Neuron (in vitro differentiated cells): ENCODE measurements around the gene ZNF300.
"Not testable (repeated sequence)": the region's sequence is repeated elsewhere in the genome, so short reads cannot be mapped to it uniquely, and the experiment has no call there.

Experiments used
- H2AFZ ChIP-seq: one replicate; pipeline ENCODE4 v1.6.1; 2013; ENCODE audit warnings: low read depth, mild to moderate bottlenecking, inconsistent platforms, low read length, moderate library complexity
- H3K27me3 ChIP-seq: one replicate; pipeline ENCODE4 v1.6.1; 2013; ENCODE audit warnings: low read length; ENCODE audit not compliant: insufficient read depth
- H3K36me3 ChIP-seq: one replicate; pipeline ENCODE4 v1.6.1; 2013; ENCODE audit warnings: low read length; ENCODE audit not compliant: insufficient read depth
- H3K4me1 ChIP-seq: one replicate; pipeline ENCODE4 v1.6.1; 2013; ENCODE audit warnings: low read length; ENCODE audit not compliant: insufficient read depth
- H3K4me3 ChIP-seq: 2 replicates; pipeline ENCODE4 v1.5.1; 2013; ENCODE audit warnings: mild to moderate bottlenecking, low read length, moderate library complexity
- H3K9me3 ChIP-seq: one replicate; pipeline ENCODE4 v1.6.1; 2013; ENCODE audit warnings: low read length

ZNF300 gene

DNA sequence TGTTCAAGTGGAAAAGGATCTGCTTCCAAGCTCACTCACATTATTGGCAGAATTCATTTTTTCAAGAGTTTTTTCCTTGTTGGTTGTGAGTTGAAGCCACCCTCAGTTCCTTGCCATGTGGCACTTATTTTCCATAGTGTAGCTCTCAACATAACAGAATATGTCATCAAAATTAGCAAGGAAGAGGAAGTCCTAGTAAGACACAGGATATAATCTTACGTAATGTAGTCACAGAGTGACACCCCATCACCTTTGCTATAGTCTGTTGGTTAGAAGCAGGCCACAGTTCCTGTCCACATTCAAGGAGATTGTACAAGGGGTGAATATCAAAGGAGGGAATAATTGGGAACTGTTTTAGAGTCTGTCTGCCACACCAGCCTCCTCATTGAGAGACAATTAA is 42.7 kb downstream of the ZNF300 start:
- Histone ChIP-seq H2AFZ (no peak overlapping the region), H3K4me1 (no peaks in the 10 kb centered on the region), H3K36me3 (no peaks in the 10 kb centered on the region), H3K9me3 (no peaks in the 10 kb centered on the region), H3K27me3 (no peaks in the 10 kb centered on the region), H3K4me3 (no peak overlapping the region)

DNA sequence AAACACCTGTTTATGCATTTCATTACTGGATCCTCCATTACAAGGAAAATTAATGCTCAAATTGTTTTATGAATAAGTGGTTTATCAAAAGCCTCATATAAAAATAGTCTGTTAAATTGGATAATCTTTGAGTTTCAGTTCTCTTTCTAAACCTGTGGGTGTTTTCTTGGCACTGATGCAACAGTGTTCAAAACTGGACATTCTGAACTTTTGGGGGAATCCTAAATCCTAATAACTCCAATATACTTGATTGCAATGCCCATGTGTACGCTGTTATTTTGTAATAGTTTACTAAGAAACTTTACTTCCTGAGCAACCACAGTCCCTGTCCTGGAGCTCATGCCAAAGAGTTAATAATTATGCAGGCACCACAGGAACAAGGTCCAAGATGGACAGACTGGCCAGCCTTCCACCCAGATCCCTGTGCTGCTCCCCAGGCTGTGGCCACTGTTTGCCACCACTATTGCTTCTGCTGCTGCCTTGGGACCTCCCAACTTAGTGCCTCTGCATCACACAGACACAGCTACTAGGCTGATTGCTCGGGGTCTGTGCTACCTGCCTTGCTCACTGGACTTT is 44.4 kb downstream of the ZNF300 start:
- Histone ChIP-seq H2AFZ (no peak overlapping the region), H3K4me3 (no peak overlapping the region), H3K27me3 (no peaks in the 10 kb centered on the region), H3K36me3 (no peaks in the 10 kb centered on the region), H3K9me3 (no peaks in the 10 kb centered on the region), H3K4me1 (no peaks in the 10 kb centered on the region)

DNA sequence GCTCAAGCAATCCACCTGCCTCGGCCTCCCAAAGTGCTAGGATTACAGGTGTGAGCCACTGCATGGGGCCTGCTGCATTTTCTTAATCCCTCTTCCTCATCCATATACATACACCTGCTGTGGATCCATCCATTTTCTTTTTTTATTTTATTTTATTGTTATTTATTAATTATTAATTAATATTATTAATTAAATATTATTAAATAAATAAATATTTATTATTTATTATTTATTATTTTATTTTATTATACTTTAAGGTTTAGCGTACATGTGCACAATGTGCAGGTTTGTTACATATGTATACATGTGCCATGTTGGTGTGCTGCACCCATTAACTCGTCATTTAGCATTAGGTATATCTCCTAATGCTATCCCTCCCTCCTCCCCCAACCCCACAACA is 48.1 kb downstream of the ZNF300 start:
- H2AFZ ChIP-seq, H3K36me3 ChIP-seq, H3K4me3 ChIP-seq, H3K9me3 ChIP-seq, H3K27me3 ChIP-seq, H3K4me1 ChIP-seq: not testable (repeated sequence)

DNA sequence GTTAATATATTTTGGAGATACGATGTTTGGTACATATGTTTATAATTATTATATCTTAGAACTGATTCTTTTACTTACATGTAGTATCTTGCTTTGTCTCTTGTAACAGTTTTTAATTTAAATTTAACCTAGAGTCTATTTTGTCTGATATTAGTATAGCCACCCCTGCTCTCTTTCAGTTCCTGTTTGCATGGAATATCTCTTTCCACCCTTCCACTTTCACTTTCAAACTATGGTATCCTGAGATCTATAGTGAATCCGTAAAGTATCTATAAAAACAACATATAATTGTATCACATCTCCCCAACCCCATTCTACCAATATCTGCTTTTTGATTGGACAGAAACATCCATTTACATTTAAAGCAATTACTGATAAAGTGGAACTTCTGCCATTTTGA is 51.2 kb downstream of the ZNF300 start:
- Histone ChIP-seq H3K36me3 (no peaks in the 10 kb centered on the region), H3K27me3 (peaks cover 3% of the 10 kb centered on the region), H3K4me3 (no peak overlapping the region), H3K4me1 (no peaks in the 10 kb centered on the region), H2AFZ (no peak overlapping the region), H3K9me3 (no peaks in the 10 kb centered on the region)

DNA sequence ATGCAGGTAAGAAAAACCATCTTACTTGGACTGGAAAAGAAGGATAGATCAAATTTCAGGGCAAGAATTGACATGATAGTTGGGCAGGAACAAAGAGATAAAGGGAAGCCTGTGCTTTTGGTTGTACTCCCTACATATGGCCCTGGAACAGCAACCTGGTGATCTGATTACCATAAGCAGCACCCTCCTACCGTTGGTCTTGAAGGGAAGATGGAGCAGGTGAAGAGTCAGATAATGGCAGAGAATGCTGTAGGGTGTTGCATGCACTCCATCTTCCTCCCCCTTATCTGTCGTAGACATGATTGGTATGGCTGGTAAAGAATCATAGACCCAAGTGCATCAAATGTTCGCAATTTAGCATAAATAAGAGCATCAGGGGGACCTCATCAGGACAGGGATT is 53.7 kb downstream of the ZNF300 start:
- Histone ChIP-seq H3K27me3 (peaks cover 3% of the 10 kb centered on the region), H3K9me3 (no peaks in the 10 kb centered on the region), H3K4me3 (no peak overlapping the region), H2AFZ (no peak overlapping the region), H3K4me1 (no peaks in the 10 kb centered on the region), H3K36me3 (no peaks in the 10 kb centered on the region)

DNA sequence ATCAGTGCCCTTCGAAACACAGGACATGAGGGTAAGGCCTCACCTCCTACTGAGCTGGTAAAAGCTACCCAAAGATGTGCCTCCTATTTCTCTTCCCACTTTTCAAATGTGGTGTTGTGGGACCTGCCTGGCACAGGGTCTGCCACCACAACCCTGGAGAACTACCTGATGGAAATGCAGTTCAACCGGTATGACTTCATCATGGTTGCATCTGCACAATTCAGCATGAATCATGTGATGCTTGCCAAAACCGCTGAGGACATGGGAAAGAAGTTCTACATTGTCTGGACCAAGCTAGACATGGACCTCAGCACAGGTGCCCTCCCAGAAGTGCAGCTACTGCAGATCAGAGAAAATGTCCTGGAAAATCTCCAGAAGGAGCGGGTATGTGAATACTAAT is 56.5 kb downstream of the ZNF300 start:
- Histone ChIP-seq H3K36me3 (no peaks in the 10 kb centered on the region), H3K27me3 (peaks cover 3% of the 10 kb centered on the region)

DNA sequence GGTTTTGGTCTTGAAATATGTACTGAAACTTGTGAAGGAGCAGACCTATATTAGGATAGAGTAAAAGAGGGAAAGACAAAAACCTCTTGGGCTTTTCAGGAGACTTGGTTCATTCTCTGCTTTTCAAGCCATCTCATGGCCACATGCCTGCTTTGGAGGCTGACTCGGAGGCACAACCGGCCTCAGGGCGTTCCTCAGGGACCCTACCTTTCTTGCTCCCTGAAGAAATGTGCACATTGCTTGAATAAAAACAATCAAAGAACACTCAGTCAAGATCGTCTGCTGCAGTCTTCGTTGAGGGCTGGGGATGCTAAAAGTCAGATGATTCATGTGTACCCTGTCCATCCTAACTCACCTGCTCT is 57.5 kb downstream of the ZNF300 start:
- Histone ChIP-seq H3K4me3 (no peak overlapping the region), H3K36me3 (no peaks in the 10 kb centered on the region), H3K9me3 (no peaks in the 10 kb centered on the region), H3K27me3 (peaks cover under 1% of the 10 kb centered on the region), H2AFZ (no peak overlapping the region), H3K4me1 (no peaks in the 10 kb centered on the region)

More for the DNA sequence above, 56.5 kb downstream of the ZNF300 start:
- H2AFZ ChIP-seq, result no peak overlapping the region
- no peak overlapping the region for H3K4me3 ChIP-seq
- H3K9me3 ChIP-seq, result no peaks in the 10 kb centered on the region
- no peaks in the 10 kb centered on the region for H3K4me1 ChIP-seq

DNA sequence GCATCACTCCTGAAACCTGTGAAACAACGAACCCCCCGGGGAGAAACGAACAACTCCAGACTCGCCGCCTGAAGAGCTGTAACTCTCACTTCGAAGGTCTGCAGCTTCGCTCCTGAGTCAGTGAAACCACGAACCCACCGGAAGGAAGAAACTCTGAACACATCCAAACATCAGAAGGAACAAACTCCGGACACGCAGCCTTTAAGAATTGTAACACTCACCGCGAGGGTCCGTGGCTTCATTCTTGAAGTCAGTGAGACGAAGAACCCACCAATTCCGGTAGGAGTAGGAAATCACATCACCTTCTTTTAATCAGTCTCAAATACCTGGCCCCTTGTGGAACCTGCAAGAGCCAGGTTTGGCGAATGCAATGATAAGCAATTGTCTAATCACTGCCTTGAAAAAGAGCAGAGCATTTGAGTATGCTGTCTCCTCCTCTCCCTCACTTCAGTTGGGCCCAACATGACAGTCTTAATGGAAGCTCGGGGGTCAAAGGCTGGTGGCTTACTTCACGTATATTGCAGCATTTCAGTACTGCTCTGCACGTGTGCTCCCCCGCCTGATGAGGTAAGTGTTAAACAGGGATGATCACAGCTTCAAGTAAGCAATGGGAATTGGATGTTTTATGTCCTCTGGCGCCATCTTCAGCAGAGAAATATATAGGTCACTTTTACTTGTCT is 58.0 kb downstream of the ZNF300 start:
- Histone ChIP-seq H3K9me3 (no peaks in the 10 kb centered on the region), H3K27me3 (no peaks in the 10 kb centered on the region), H3K4me3 (no peak overlapping the region), H3K36me3 (no peaks in the 10 kb centered on the region), H3K4me1 (no peaks in the 10 kb centered on the region), H2AFZ (no peak overlapping the region)

DNA sequence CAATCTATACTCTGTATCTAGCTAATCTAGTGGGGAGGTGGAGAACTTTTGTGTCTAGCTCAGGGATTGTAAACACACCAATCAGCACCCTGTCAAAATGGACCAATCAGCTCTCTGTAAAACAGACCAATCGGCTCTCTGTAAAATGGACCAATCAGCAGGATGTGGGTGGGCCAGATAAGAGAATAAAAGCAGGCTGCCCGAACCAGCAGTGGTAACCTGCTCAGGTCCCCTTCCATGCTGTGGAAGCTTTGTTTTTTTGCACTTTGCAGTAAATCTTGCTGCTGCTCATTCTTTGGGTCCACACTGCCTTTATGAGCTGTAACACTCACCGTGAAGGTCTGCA is 58.5 kb downstream of the ZNF300 start, which contains the start of gene IRGM:
Gene IRGM, plus strand, starts transcription at position 214 of the 346 bp plus-strand sequence. CDS start 1,603 bp downstream, outside the sequence.
- not testable (repeated sequence) for H3K27me3 ChIP-seq, H3K4me1 ChIP-seq, H3K9me3 ChIP-seq, H3K4me3 ChIP-seq, H3K36me3 ChIP-seq, H2AFZ ChIP-seq

DNA sequence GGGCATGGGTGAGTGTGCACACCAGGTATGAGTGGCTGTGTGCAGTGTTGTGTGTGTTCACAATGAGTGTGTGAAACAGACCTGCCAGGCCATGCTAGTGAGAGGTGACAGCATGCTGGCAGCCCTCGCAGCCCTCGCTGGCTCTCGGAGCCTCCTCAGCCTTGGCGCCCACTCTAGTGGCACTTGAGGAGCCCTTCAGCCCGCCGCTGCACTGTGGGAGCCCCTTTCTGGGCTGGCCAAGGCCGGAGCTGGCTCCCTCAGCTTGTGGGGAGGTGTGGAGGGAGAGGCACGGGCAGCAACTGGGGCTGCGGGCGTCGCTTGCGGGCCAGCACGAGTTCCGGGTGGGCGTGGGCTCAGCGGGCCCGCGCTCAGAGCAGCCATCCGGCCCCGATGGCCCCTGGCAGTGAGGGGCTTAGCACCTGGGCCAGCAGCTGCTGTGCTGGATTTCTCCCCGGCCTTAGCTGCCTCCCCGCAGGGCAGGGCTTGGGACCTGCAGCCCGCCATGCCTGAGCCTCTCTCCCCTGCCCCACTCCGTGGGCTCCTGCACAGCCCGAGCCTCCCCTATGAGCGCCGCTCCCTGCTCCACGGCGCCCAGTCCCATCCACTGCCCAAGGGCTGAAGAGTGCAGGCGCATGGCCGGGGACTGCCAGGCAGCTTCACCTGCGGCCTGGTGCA is 59.5 kb downstream of the ZNF300 start:
- not testable (repeated sequence) for H3K4me1 ChIP-seq, H3K36me3 ChIP-seq, H3K4me3 ChIP-seq, H3K27me3 ChIP-seq, H2AFZ ChIP-seq, H3K9me3 ChIP-seq
